GM19193 (cell line): Measurements from ENCODE around the gene GALNT10.

ENCODE experiments used
- POLR2A ChIP-seq: IDR thresholded peaks from 4 replicates; pipeline ENCODE4 v1.6.1; 2011; ENCODE audit not compliant: insufficient read depth, insufficient read length; ENCODE audit errors: extremely low read depth

The GALNT10 gene

DNA sequence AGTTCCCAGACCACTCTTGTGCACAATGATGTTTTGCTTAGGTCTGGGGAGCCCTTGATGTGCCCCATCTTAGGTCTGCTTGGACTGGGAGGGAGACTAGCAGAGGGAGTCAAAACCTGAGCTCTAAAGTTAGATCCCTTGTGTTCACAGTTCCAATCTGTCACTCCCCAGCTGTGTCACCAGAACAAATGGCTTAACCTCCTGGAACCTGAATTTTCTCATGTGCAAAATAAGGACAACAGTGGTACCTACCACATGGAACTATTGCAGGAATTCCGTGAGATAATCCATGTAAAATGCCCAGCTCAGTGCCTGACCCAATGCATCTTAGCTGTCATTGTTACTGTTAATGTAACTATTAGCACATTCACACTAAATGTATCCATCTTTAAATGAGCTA is 45.5 kb downstream of the GALNT10 start:
- no peak for TF ChIP-seq POLR2A

- TF ChIP-seq POLR2A, result no peak
These were observed 46.2 kb downstream of the GALNT10 start for GRCh38 chr5:154236536-154237375.

DNA sequence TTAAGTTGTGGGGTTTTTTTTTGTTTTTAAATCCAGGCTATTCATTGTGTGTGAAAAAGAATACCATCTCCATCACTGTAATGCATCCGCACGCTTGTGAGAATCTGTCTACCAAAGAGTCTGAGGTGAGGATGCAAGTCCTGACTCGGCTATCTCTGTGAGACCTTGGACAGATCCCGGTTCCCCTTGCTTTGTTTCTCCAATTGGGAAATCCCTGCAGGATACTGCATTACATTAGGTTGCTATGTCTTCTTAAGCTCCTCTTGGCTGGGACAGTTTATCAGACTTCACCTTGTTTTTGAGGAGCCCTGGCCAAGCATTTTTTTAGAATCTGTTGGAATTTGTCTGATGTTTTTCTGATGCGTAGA is 46.8 kb downstream of the GALNT10 start:
- TF ChIP-seq POLR2A, result no peak

DNA sequence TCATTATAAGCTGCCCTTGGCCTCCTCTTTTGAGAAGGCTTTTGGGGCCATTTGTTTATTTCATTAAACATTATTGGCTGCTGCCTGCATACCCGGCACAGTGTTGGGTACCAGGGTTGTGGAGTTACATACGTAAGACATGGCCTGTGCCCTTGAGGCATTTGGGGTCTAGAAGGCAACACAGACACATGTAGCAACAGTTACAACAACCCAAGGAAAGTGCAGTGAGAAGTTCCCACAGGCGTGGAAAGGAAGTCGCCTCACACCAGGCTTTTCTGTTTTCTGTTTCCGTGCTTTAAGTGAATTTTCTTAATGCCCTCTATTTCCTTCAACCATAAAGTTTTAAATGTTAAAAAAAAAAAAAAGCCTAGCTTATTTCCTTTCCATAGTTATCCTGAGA is 47.4 kb downstream of the GALNT10 start:
- TF ChIP-seq POLR2A, result no peak

GRCh38 chr5:154238776-154239481 is 48.4 kb downstream of the GALNT10 start:
- no peak for TF ChIP-seq POLR2A

- no peak for TF ChIP-seq POLR2A
These were observed 50.1 kb downstream of the GALNT10 start for GRCh38 chr5:154240595-154240994.

- no peak for TF ChIP-seq POLR2A
These were observed 50.5 kb downstream of the GALNT10 start for GRCh38 chr5:154241021-154241420.

DNA sequence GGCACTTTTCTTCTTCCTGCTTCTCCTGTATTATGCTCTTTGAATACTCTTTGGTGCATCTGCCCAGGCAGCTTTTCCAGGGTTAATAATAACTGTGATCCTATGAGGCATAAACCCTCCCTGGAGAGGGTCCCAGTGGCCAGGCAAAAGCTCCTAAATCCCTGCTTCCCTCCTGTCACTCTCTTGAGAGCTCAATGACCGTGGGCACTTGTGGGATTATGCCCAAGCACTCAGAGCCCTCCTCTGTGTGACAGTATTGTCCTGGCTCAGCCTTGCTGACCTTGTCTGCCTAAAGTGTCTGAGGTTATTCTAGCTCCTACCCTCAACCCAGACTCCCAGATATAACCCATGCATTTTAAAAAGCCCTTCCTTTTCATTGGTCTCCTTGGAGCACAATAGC is 51.9 kb downstream of the GALNT10 start:
- no peak for TF ChIP-seq POLR2A

- TF ChIP-seq POLR2A, result no peak
These were observed 52.4 kb downstream of the GALNT10 start for GRCh38 chr5:154242964-154243376.

DNA sequence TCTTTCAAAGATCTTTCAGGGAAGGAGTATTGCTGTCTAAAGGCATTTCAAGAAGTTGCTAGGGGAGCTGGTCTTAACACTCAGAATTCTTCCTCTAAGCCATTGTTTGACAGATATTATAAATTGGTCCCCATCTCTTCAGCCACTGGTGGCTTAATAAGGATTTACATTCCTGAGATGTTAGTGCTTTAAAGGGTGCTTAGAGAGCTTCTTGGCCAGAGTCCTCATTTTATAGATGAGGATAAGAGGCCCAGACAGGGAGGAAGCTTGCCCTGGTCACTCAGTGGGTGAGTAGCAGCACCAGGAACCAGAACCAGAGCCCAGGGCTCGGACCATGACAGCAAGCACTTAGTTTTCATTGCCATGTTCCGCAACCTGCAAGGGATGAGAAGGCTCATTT is 53.2 kb downstream of the GALNT10 start:
- TF ChIP-seq POLR2A, result no peak

DNA sequence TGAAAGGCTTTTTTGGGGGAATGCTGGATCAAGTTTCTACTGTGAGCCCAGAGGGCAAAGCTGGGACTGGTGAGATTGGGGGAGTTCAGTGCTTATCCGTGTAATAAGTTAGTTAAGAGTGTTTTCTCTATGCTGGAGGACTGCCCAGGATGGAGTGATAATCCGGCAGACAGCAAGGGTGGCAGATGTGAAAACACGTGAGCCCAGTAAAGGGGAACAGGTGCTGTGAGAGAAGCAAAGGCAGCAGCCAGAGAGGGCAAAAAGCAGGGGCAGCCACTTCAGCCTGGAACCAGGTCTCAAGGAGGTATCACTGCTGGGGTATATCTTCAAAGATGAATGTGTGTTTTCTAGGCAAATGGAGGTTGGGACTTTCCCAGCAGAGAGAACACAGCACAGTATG is 53.9 kb downstream of the GALNT10 start:
- TF ChIP-seq POLR2A, result no peak

GRCh38 chr5:154248691-154249090 is 58.2 kb downstream of the GALNT10 start:
- TF ChIP-seq POLR2A, result no peak

- TF ChIP-seq POLR2A, result no peak
These were observed 59.3 kb downstream of the GALNT10 start for GRCh38 chr5:154249826-154250225.

DNA sequence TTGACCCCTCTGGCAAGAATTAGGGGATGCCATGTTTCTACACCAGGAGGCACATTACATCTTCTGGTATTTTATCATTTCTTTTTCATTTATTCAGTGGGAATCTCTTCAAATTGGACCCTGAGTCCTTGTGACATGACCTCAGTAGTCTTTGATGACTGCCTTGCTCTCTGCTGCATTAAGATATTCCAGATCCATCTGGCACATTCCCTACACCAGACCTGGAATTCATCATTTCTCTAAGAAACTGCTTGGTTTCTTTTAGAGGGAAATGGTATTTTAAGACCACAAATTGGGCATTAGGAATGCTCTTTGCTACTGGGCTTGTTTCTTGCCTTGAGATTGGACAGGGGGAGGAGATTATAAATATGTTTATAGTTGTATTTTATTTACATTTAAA is 61.0 kb downstream of the GALNT10 start:
- no peak for TF ChIP-seq POLR2A

- no peak for TF ChIP-seq POLR2A
These were observed 63.3 kb downstream of the GALNT10 start for GRCh38 chr5:154253807-154254206.

- TF ChIP-seq POLR2A, result no peak
These were observed 64.4 kb downstream of the GALNT10 start for GRCh38 chr5:154254896-154255295.
